ENCODE measurements around the gene MPZL1. TPM values are rescaled to one million over a fixed set of nuclear protein-coding genes. Genes with fewer than 3 reads are reported as not detected.
A peak's percentile ranks its signal among the peaks of the same experiment; 100 is the strongest.
"Not testable (repeated sequence)": the region's sequence is repeated elsewhere in the genome, so short reads cannot be mapped to it uniquely, and the experiment has no call there.

MPZL1 gene
- total RNA-seq, 1 donor from 2014 or later = 149 TPM

DNA sequence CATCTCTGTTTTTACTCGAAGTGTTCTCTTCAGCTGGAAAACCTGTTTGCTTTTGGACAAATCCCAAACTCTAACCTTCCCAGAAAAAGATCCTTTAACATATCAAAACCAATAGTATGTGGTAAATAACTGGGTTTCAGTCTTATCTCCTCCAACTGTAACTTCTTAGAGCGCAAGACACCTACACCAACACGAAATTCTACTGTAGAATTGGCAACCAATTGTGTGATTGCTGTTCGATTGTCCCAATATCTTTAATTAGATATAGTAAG lies 5.8 kb upstream of the MPZL1 start:
- Mint-ChIP-seq H3K27me3 (ENCODE audit: unreplicated experiment) (peaks cover 31% of the 10 kb centered on the region), H3K4me1 (ENCODE audit: low read depth, unreplicated experiment) (peaks cover 24% of the 10 kb centered on the region), H3K4me3 (ENCODE audit: unreplicated experiment) (peak overlapping the region; percentile 96), H3K27ac (ENCODE audit: unreplicated experiment) (peak overlapping the region; percentile 97), H3K9me3 (ENCODE audit: unreplicated experiment) (peaks cover 33% of the 10 kb centered on the region), H3K36me3 (ENCODE audit: unreplicated experiment) (no peaks in the 10 kb centered on the region)
- no peak for DNase-seq
- TF ChIP-seq, protein P1, sequence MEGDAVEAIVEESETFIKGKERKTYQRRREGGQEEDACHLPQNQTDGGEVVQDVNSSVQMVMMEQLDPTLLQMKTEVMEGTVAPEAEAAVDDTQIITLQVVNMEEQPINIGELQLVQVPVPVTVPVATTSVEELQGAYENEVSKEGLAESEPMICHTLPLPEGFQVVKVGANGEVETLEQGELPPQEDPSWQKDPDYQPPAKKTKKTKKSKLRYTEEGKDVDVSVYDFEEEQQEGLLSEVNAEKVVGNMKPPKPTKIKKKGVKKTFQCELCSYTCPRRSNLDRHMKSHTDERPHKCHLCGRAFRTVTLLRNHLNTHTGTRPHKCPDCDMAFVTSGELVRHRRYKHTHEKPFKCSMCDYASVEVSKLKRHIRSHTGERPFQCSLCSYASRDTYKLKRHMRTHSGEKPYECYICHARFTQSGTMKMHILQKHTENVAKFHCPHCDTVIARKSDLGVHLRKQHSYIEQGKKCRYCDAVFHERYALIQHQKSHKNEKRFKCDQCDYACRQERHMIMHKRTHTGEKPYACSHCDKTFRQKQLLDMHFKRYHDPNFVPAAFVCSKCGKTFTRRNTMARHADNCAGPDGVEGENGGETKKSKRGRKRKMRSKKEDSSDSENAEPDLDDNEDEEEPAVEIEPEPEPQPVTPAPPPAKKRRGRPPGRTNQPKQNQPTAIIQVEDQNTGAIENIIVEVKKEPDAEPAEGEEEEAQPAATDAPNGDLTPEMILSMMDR (IDR thresholded peaks at IDR 0.05; ENCODE audit: partially characterized antibody, unreplicated experiment) = no peak

- Mint-ChIP-seq H3K27me3 (ENCODE audit: unreplicated experiment) (peaks cover 33% of the 10 kb centered on the region), H3K4me1 (ENCODE audit: low read depth, unreplicated experiment) (peaks cover 29% of the 10 kb centered on the region), H3K27ac (ENCODE audit: unreplicated experiment) (no peak overlapping the region), H3K4me3 (ENCODE audit: unreplicated experiment) (peak overlapping the region; percentile 67), H3K9me3 (ENCODE audit: unreplicated experiment) (peaks cover 36% of the 10 kb centered on the region), H3K36me3 (ENCODE audit: unreplicated experiment) (no peaks in the 10 kb centered on the region)
- DNase-seq = no peak
- TF ChIP-seq, protein P1 (IDR thresholded peaks at IDR 0.05; ENCODE audit: partially characterized antibody, unreplicated experiment) = no peak
Observed at GRCh38 chr1:167717351-167717750, 4.4 kb upstream of the MPZL1 start.

DNA sequence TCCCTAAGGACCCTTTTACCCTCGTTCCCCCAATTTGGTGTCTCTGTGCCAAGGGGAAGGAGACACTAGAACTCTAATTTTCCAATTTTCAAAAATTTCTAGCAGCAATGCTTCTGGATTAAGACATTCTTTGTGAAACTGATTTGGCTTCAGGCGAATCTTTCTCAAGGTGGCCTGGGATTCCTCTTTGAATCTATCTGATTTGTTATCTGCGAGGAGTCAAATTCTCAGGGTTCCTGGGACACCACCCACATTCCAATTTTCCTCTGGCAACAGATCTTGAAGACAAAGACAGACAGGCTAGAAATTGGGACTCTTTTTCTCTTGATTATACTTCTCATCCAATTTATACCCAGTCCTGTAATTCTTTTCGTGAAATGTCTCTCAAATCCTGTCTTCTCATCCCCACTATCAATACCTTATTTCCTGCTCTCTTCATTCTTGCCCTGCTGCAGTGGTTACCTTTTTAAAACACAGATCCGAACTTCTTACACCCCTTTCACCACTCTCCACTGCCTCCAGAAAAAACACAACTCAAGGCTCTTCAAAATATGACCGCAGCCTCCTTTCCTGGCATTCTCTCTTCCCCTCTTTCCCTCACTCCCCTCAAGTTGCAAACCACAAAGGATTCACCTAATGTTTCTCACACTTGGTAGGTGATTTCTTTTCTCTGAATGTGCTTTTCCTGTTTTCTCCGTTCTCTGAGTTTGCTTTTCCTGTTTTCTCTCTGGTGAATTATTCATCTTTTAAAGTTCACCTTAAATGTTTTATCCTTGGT lies 2.7 kb upstream of the MPZL1 start:
- Mint-ChIP-seq H3K36me3 (ENCODE audit: unreplicated experiment) (no peaks in the 10 kb centered on the region), H3K27me3 (ENCODE audit: unreplicated experiment) (peaks cover 26% of the 10 kb centered on the region), H3K27ac (ENCODE audit: unreplicated experiment) (peak overlapping the region; percentile 1), H3K4me3 (ENCODE audit: unreplicated experiment) (peak overlapping the region; percentile 56), H3K4me1 (ENCODE audit: low read depth, unreplicated experiment) (peaks cover 34% of the 10 kb centered on the region), H3K9me3 (ENCODE audit: unreplicated experiment) (peaks cover 23% of the 10 kb centered on the region)
- DNase-seq = no peak
- TF ChIP-seq, protein P1 (IDR thresholded peaks at IDR 0.05; ENCODE audit: partially characterized antibody, unreplicated experiment) = no peak

DNA sequence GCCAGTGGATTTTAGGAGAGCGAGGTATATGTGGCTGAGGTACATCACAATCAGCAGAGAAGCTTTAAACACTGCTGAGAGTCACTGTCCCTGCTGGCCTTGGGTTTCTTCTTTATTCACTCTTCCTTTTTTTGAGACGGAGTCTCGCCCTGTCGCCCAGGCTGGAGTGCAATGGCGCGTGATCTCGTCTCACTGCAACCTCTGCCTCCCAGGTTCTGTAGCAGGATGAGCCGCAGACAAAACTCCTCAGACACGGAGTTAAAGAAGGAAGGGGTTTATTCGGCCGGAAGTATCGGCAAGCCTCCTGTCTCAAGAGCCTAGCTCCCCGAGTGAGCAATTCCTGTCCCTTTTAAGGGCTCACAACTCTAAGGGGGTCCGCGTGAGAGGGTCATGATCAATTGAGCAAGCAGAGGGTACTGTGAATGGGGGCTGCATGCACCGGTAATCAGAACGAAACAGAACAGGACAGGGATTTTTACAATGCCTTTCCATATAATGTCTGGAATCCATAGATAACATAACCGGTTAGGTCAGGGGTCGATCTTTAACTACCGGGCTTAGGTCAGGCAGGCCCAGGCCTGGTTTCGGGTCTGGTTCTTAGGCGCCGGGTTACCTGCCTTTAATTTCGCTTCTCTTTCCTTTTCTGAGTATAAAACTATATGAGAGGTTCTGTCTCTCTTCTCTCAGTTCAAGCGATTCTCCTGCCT lies 1.9 kb upstream of the MPZL1 start:
- Mint-ChIP-seq H3K27me3 (ENCODE audit: unreplicated experiment) (peaks cover 21% of the 10 kb centered on the region), H3K27ac (ENCODE audit: unreplicated experiment) (peak overlapping the region; percentile 1), H3K9me3 (ENCODE audit: unreplicated experiment) (peaks cover 17% of the 10 kb centered on the region), H3K4me3 (ENCODE audit: unreplicated experiment) (peak overlapping the region; percentile 56), H3K4me1 (ENCODE audit: low read depth, unreplicated experiment) (peaks cover 42% of the 10 kb centered on the region)
- H3K36me3 Mint-ChIP-seq (ENCODE audit: unreplicated experiment); DNase-seq: not testable (repeated sequence)

DNA sequence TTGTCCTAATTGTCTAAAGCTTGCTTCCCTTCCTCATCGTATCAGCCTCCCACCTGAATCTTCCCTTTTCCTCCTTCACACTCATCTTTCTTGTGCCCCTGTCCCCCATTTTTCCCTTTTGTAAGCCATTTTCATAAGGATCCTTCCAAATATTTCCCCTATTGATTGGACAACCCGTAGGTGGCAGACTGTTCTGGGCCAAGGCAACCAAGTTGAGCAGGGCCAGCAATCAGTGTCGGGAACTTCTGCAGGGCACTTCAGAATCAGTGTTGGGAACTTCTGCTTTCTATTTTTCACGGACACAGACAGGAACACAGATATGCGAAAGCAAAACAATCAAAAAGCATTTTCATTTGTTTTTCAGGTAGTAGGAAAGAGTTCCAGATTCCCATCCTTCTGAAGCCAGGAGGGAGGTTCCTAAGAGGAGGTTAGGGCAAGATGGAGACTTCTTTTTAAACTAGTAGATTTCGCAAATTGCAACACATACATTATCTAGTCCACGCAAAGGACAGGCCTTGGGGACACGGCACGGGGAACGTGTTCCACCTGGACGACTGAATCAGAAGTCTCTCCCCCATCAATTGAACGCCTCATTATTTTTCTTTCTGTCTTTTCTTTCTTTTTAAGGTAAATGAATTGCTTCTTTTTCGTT lies 691 bp upstream of the MPZL1 start:
- Mint-ChIP-seq H3K9me3 (ENCODE audit: unreplicated experiment) (peaks cover 5% of the 10 kb centered on the region), H3K27ac (ENCODE audit: unreplicated experiment) (peak overlapping the region; percentile 59), H3K36me3 (ENCODE audit: unreplicated experiment) (no peaks in the 10 kb centered on the region), H3K4me3 (ENCODE audit: unreplicated experiment) (peak overlapping the region; percentile 85), H3K27me3 (ENCODE audit: unreplicated experiment) (peaks cover 9% of the 10 kb centered on the region), H3K4me1 (ENCODE audit: low read depth, unreplicated experiment) (peaks cover 43% of the 10 kb centered on the region)
- DNase-seq = no peak
- TF ChIP-seq, protein P1 (IDR thresholded peaks at IDR 0.05; ENCODE audit: partially characterized antibody, unreplicated experiment) = no peak
